ENCODE data around the gene SMIM45.
"Not testable (repeated sequence)": the region's sequence is repeated elsewhere in the genome, so short reads cannot be mapped to it uniquely, and the experiment has no call there.

SMIM45 gene

DNA sequence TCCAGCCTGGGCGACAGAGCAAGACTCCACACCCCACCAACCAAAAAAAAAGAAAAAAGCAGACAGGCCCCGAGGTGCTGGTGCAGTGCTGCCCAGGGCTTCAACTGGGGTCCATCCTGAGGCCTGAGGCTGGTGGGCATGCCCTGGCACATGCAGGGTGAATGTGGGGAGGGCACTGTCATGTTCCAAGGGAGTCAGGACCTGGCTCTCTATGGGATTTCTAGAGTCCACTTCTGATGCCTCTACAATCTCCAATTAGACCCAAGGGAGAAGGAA, 15.1 kb upstream of the SMIM45 start:
- H3K36me3 Mint-ChIP-seq (ENCODE audit: insufficient read depth), result no peaks in the 10 kb centered on the region
- ATAC-seq, result no peak
- no peaks in the 10 kb centered on the region for H3K27me3 Mint-ChIP-seq (ENCODE audit: low read depth)
- H3K4me1 Mint-ChIP-seq (ENCODE audit: low read depth), result peaks cover 48% of the 10 kb centered on the region
- DNase-seq, result no peak
- H3K9me3 Mint-ChIP-seq, result no peaks in the 10 kb centered on the region
- H3K4me3 Mint-ChIP-seq, result no peak overlapping the region

DNA sequence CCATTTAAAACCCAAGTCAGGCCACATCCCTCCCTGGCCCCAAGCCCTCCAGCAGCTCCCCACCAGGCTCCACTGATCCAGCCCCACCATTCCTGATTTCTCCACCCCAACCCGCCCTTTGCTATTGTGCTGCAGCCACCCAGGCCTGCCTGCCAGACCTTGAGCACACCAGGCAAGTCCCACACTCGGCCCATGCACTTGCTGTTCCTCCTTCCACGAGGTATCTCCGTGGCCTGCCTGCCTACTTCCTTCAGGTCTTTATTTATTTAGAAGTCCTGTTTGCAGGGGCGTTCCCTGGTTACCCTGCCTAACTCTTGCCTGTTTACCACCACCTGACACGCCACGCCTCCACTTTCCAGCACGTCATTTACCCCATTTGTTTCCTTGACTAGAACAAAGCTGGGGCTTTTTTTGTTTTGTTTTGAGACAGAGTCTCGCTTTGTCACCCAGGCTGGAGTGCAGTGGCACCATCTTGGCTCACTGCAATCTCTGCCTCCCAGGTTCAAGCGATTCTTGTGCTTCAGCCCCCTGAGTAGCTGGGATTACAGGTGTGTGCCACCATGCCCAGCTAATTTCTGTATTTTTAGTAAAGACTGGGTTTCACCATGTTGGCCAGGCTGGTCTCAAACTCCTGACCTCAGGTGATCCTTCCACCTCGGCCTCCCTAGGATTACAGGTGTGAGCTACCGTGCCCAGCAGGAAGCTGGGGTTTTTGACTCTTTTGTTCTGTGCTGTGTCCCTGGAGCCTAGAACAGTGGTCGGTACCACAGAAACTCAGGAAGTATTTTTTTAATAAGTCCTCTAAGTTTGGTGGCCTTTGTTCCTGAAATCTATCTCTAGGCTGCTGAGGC, 11.7 kb upstream of the SMIM45 start:
- no peaks in the 10 kb centered on the region for H3K27me3 Mint-ChIP-seq (ENCODE audit: low read depth)
- peaks cover 64% of the 10 kb centered on the region for H3K4me1 Mint-ChIP-seq (ENCODE audit: low read depth)
- ATAC-seq (peak; percentile 73 to 80), DNase-seq (peak; percentile 91)
- H3K4me3 Mint-ChIP-seq, result peak overlapping the region; percentile 87
- no peaks in the 10 kb centered on the region for H3K9me3 Mint-ChIP-seq
- peaks cover 2% of the 10 kb centered on the region for H3K36me3 Mint-ChIP-seq (ENCODE audit: insufficient read depth)

DNA sequence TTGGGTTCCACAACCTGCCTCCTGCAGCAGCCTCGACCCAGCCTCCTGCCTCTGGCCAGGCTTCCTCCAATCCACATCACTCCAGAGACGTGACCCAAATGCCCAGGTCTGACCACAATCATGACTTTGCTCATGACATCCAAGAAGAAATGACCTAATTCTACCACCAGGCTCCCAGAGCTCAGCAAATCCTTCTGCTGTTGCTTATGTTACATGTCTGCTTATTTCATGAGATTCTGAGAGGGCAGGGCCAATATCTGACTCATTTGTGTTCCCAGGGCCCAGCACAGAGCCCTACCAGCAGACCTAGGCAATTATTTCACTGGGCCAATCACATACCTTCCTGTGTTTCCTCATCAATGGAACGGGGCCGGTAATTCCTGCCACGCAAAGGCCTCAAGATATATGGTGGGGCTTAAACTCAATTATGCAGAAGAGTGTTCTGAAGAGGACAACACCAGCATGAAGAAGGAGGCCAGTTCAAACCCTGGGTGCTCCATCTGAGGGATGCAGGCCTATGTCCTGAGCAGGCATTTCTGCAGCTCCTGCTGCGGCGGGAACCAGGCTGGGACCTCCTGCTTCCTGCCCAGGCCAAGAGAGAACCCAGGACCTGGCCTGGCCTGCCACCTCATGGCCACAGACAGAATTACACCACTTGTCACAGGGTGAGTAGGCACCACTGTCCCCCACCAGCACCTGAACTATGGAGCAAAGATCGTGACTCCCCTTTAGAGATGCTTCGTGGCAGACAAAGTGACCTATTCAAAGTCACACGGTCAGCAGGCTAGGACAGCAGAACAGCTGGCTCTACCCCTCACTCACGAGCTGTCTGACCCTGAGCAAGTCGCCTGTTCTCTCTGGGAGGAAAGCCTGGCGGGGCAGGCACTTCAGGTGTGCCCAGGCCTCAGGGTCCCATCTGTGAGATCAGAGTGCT, 10.9 kb upstream of the SMIM45 start:
- Mint-ChIP-seq H3K36me3 (ENCODE audit: insufficient read depth) (peaks cover 2% of the 10 kb centered on the region), H3K4me3 (peak overlapping the region; percentile 87), H3K27me3 (ENCODE audit: low read depth) (no peaks in the 10 kb centered on the region), H3K9me3 (no peaks in the 10 kb centered on the region), H3K4me1 (ENCODE audit: low read depth) (peaks cover 68% of the 10 kb centered on the region)
- ATAC-seq, result peak; percentile 58 to 65
- peak; percentile 80 for DNase-seq

DNA sequence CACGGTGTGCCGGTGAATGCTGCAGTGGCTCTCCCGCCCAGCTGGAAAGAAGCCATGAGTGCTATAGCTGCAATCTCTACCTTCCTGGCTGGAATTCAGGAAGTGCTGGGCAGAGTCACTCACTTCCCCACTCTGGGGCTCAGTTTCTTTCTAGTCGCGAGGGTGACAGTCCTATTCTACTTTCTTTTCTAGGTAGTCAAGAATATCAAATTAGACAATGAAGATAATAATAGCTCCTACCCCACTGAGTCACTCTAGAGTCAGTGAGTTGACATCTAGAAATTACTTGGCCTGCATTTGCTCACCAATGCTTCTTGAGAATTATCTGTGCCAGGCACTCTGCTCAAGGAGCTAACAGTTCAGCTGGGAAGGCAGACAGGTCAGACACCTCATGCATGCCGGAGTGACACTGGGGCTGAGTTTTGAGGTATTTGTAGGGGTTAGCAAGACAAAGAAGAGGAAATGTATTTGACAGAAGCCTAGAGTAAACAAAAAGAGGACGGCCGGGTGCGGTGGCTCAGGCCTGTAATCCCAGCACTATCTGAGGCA, 8.2 kb upstream of the SMIM45 start:
- no peak for ATAC-seq
- Mint-ChIP-seq H3K4me3 (peak overlapping the region; percentile 75), H3K27me3 (ENCODE audit: low read depth) (no peaks in the 10 kb centered on the region), H3K36me3 (ENCODE audit: insufficient read depth) (peaks cover 2% of the 10 kb centered on the region), H3K4me1 (ENCODE audit: low read depth) (peaks cover 61% of the 10 kb centered on the region), H3K9me3 (no peaks in the 10 kb centered on the region)
- no peak for DNase-seq

DNA sequence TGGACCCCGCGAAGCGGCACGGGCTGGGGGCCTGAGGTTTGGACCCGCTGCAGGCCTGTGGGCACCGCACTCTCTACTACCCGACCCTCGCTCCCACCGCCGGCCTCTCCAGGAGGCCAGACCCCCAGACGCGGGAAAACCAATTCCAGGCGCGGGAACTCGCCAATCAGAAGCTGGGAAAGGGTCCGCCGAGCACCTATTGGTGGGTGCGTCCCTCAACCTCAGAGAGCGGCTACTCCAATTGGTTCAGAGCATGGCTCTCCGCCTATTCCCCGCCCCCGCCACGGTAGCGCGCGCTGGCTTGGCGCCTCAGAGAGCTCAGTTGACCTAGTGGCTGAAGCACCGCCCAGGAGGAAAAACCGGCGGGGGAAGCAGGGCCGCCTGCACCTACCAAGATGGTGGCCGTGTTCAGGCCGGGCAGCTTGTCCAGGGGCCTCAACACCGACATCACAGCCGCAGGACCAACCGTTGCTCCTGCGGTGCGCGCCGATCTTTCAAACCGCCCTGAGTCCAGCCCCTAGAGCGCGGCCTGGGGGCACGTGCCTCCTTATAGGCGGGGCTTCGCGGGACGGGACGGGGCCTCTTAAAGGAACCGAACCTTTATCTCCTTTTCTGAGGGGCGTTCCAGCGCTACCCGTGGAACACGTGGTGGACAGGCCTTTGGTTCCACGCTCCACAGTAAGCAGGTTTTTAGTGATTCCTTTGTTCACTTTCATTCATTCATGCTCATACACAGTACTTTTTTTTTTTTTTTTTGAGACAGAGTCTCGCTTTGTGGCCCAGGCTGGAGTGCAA, 5.1 kb upstream of the SMIM45 start, which contains the start of gene CENPM:
TSS of gene CENPM (minus strand) at position 524 of the 795 bp plus-strand sequence. CDS start at position 448, 76 bp downstream.
- Mint-ChIP-seq H3K4me3 (peak within 1 kb of the TSS; percentile 86), H3K36me3 (ENCODE audit: insufficient read depth) (peaks cover 2% of the 10 kb centered on the region), H3K27me3 (ENCODE audit: low read depth) (no peaks in the 10 kb centered on the region), H3K9me3 (no peaks in the 10 kb centered on the region), H3K4me1 (ENCODE audit: low read depth) (peaks cover 32% of the 10 kb centered on the region)
- peak; percentile 94 to 96 for ATAC-seq
- DNase-seq, result peak; percentile 81

DNA sequence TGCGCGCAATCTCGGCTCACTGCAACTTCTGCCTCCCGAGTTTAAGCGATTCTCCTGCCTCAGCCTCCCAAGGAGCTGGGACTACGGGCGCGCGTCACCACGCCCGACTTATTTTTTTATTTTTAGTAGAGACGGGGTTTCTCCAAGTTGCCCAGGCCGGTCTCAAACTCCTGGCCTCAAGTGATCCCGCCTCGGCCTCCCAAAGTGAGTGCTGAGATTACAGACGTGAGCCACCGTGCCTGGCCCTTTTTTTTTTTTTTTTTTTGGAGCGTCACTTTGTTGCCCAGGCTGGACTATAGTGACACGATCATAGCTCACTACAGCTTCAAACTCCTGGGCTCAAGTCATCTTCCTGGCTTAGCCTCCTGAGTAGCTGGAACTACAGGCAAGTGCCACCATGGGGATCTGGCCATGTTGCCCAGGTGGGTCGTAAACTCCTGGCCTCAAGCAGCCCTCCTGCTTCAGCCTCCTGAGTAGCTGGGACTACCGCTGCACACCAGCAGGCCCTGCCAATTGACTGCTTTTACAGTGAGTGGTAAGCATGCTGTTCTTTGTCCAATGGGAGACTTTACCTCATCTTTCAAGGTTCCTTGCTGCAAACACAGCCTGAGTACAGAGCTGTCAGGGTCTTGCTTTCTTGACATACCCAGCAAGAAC, 4.4 kb upstream of the SMIM45 start:
- DNase-seq, result no peak
- Mint-ChIP-seq H3K9me3 (no peaks in the 10 kb centered on the region), H3K4me3 (peak overlapping the region; percentile 86), H3K4me1 (ENCODE audit: low read depth) (peaks cover 31% of the 10 kb centered on the region), H3K36me3 (ENCODE audit: insufficient read depth) (peaks cover 2% of the 10 kb centered on the region), H3K27me3 (ENCODE audit: low read depth) (no peaks in the 10 kb centered on the region)
- no peak for ATAC-seq

DNA sequence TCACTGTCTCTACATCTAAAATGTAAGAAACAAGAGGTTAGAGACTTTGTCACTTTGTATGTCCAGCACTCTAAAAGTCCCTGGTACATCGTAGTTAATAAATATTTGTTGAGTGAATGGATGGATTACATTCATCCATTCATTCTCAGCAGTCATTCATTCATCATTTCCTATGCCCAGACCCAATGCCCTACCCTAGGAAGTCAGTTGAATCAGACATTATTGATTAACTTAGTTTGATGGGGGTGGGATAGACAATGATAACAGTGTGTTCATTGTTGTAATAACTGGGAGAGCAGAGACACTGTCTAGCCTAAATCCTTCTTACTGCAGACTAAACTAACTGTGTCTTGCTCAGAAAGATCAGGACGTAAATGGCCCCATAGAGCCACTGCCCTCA, 3.8 kb upstream of the SMIM45 start:
- no peak for ATAC-seq
- no peak for DNase-seq
- Mint-ChIP-seq H3K4me1 (ENCODE audit: low read depth) (peaks cover 29% of the 10 kb centered on the region), H3K9me3 (no peaks in the 10 kb centered on the region), H3K4me3 (no peak overlapping the region), H3K27me3 (ENCODE audit: low read depth) (no peaks in the 10 kb centered on the region), H3K36me3 (ENCODE audit: insufficient read depth) (peaks cover 2% of the 10 kb centered on the region)

DNA sequence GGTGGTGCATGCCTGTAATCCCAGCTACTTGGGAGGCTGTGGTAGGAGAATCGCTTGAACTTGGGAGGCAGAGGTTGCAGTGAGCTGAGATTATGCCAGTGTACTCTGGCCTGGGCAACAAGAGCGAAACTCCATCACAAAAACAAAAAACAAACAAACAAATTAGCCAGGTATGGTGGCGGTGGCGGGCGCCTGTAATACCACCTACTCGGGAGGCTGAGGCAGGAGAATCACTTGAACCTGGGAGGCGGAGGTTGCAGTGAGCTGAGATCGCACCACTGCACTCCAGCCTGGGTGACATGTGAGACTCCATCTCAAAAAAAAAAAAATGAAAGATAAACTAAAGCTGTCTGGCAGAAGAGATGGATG, 3.0 kb upstream of the SMIM45 start:
- H3K36me3 Mint-ChIP-seq (ENCODE audit: insufficient read depth); ATAC-seq; DNase-seq; H3K27me3 Mint-ChIP-seq (ENCODE audit: low read depth); H3K4me3 Mint-ChIP-seq; H3K9me3 Mint-ChIP-seq: not testable (repeated sequence)
- peaks cover 23% of the 10 kb centered on the region for H3K4me1 Mint-ChIP-seq (ENCODE audit: low read depth)

DNA sequence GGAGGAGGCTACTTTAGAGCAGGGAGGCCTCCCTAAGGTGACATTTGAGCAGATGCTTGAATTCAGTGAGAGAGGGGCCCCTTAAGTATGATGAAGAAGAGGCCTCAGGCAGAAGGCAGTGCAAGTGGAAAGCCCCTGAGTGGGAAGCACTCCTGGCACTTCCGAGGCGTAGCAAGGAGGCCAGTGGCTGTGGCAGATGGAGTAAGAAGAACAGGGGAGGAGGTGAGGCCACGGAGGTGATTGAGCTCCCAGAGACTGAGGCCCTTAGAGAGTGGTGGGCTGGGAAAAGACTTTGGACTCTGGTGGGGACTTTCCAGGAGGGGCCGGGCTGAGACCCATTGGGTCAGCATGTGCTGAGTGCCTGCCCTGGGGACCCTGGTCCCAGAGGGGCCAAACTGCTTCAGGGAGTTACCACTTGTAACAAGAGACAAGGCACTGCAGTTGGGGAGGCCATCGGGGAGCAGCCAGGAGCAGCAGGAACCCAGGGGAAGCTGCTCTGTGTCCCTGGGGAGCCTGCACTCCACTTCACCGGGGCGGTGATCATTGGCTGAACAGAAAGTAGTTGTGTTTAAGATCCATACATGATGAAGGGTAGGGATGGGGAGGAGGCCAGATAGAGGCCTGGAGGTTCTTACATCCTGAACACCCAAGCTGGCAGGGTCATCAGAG, 2.5 kb upstream of the SMIM45 start:
- no peaks in the 10 kb centered on the region for H3K27me3 Mint-ChIP-seq (ENCODE audit: low read depth)
- H3K9me3 Mint-ChIP-seq, result no peaks in the 10 kb centered on the region
- H3K4me1 Mint-ChIP-seq (ENCODE audit: low read depth), result peaks cover 21% of the 10 kb centered on the region
- H3K36me3 Mint-ChIP-seq (ENCODE audit: insufficient read depth), result no peaks in the 10 kb centered on the region
- ATAC-seq, result no peak
- DNase-seq, result no peak
- H3K4me3 Mint-ChIP-seq, result no peak overlapping the region

DNA sequence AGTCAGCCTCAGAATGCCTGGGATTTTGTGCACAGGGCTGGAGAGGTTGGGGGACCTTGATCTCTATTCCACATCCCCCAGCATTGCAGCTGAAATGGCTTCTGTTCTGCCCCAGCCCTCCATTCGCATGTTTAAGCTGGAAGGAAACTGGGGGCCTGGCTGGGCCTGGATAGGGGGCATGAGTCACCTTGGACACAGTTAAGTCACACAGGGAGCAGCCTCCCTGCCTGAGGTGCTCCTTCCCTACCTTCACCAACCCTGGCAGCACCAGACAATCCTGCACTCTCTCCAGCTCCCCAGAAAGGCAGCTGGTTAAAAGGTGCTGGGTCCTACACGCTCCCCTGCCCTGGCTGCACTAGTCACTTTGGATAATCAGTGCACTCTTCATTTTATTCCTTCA, 763 bp downstream of the SMIM45 start:
- Mint-ChIP-seq H3K36me3 (ENCODE audit: insufficient read depth) (no peaks in the 10 kb centered on the region), H3K27me3 (ENCODE audit: low read depth) (no peaks in the 10 kb centered on the region), H3K9me3 (no peaks in the 10 kb centered on the region), H3K4me1 (ENCODE audit: low read depth) (peaks cover 8% of the 10 kb centered on the region), H3K4me3 (no peak overlapping the region)
- ATAC-seq (no peak), DNase-seq (no peak)

DNA sequence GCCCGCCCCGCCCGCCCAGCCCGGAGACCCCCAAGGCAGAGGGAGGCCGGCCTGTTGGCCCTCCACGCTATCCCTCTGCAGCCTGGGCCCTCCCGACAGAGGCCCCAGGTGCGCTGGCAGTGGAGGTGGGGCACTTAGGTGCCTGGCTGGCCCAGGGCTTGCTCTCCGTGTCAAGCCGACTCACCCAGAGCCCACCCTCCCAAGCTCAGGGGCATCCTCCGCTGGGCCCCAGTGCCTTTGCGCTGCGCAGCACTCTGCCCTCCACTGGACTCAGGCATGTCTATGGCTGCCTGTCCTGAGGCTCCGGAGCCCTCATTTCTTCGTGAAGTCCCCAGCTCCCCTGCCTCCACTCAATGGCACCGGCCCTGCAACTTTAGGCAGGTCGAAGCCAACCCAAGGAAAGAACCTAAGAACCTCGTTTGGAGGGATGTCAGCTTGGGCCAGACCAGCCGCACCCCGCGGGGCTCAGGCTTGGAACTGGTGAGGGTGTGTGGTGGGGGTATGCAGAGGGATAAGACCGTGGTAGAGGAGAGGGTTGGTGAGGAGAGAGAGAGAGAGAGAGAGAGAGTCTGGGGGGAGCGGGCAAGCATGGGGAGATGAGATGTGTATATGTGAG, 6.1 kb downstream of the SMIM45 start:
- no peaks in the 10 kb centered on the region for H3K27me3 Mint-ChIP-seq (ENCODE audit: low read depth)
- no peaks in the 10 kb centered on the region for H3K36me3 Mint-ChIP-seq (ENCODE audit: insufficient read depth)
- ATAC-seq, result peak; percentile 44 to 46
- peak overlapping the region; percentile 3 for H3K4me3 Mint-ChIP-seq
- peaks cover 4% of the 10 kb centered on the region for H3K4me1 Mint-ChIP-seq (ENCODE audit: low read depth)
- H3K9me3 Mint-ChIP-seq, result no peaks in the 10 kb centered on the region
- no peak for DNase-seq

DNA sequence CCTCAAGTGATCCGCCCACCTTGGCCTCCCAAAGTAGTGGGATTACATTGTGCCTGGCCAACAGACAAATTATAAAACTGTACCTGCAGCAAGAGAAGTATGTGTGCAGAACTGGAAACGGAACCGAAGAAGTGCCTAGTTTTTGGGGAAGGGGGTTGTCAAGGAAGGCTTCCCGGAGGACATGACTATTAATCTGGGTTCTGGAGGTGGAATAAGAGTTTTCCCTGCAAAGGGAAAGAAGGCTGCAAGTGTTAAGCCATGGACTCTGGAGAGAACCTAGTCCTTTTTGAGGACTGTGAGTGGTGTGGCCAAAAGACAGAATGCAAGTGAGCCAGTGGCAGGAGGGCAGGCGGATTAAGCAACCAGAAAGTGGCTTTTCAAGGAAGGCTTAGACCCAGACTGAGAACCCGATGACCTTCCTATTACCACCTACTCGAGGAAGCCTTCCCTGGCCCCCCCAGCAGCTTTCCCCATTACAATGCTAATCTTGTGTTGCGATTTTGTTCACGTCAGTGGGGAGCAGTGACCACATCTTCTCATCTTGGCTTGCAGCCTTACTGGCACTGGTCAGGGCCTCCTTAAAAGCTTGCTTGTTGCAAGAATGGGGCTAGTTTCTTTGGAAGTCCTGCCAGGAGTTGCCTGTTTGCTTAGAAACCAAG, 11.6 kb downstream of the SMIM45 start:
- no peak overlapping the region for H3K4me3 Mint-ChIP-seq
- no peaks in the 10 kb centered on the region for H3K9me3 Mint-ChIP-seq
- H3K4me1 Mint-ChIP-seq (ENCODE audit: low read depth), result no peaks in the 10 kb centered on the region
- H3K36me3 Mint-ChIP-seq (ENCODE audit: insufficient read depth), result no peaks in the 10 kb centered on the region
- DNase-seq (no peak), ATAC-seq (no peak)
- H3K27me3 Mint-ChIP-seq (ENCODE audit: low read depth), result no peaks in the 10 kb centered on the region

Measured in activated T-cell treated with anti-CD3 and anti-CD28 coated beads, Interleukin-2, amount 50 U/mL, for 4 hours (primary cell).